ENCODE data around the gene WDFY3.
"Not testable (repeated sequence)": the region's sequence is repeated elsewhere in the genome, so short reads cannot be mapped to it uniquely, and the experiment has no call there.

WDFY3 gene

DNA sequence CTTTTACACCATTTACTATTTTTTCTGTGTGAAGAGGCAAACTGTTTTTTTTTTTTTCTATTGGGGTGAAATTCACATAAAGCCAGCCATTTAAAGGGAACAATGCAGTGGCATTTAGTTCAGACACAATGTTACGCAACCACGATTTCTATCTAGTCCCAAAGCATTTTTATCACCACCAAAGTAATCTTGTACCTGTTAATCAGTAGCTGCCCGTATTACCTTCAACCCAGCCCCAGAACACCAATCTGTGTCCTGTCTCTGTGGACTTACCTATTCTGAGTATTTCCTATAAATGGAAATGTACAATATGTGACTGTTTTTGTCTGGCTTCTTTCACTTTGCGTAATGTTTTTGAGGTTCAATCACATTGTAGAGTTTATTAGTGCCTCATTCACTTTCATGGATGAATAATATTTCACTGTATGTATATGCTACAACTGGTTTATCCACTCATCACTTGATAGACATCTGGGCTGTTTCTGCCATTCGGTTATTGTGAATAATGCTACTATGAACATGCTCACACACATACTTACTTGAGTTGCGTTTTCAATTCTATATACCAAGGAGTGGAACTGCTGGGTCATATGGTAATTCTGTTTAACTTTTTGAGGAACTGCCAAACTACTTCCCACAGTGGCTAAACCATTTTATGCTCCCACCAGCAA lies 267.4 kb downstream of the WDFY3 start:
- DNase-seq = no peak

DNA sequence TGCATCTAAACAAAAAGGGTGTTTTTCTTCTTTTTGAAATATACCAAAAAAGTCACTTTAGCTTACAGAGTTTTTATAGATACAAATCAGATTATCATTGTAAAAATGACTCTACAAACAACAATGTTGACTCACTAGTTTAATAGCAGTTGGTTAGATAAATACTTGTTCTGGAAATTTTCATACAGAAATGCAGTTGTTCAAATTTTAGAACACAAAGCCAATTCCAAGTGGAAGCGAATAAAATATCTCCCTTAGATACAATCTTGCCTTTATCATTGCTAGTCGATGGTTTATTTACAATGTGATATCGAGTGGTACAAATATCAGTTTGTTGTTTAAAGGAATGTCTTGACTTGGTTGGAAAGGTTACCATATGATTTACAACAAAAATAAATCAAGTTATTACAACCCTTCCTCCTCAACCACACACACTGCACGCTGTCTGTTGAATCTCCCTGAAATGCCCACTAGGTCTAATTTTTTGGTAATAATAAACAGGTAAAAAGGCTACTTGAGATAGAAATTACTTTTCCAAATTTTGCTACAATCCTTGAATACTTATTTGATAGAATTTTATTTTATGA lies 268.8 kb downstream of the WDFY3 start:
- DNase-seq = no peak

DNA sequence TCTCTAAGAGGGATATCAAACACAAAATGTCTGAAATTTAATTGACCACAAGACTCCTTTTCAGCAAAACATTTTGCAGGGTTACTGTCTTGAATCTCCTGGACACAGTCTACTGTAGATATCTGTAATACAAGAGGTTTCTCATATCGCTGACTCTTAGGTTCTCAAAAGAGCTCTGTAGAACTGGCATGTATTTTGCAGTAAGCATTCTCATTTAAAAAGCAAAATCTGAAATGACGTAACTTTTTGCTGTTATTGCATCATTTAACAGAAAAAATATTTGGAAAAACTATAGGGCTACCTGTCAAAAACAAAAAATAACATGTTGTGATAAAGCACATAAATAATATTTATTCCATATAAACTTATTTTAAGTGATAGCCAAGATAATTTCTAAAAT lies 269.3 kb downstream of the WDFY3 start:
- DNase-seq = no peak

DNA sequence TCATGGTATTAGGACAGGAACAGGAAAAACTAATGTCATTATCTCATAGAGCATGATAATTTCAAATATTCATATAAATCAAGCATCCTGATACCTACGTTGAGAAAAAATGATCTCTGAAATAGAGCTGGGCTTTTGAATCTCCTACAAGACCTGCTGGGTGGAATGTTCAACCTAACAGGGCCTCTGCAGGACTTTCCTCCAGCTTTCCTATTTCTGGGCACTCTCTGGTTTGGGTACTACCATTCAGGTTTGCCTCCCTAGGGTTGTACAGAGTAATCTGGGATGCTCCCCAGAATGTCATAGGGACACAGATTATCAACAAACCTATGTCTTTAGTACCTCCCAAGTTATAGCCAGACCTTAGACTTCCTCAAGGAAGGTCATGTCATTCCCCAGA lies 274.7 kb downstream of the WDFY3 start:
- DNase-seq = no peak

DNA sequence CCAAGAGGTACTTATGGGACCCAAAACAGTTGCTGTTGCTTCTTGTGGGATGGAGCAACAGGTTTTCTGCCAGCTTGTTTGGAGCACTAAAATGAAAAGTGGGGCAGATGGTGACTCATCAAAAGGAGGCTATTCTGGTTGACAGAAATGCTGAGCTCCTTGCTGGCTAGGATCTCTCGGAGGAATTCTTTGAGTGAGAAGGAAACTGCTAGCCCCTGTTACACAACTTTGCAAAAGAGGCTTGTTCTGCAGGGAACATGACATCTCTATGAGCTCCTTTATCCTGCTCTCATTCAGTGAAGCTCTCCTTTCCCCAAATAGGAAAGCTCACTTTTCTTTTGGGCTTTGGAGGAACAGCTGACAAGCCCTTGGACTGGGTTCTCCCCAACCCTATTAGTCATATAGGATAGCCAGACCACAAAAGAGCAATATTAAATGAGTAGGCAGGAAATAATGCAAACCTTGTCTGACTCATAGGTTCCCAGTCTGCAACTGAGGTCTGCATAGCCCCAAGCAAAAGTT lies 275.3 kb downstream of the WDFY3 start:
- no peak for DNase-seq

DNA sequence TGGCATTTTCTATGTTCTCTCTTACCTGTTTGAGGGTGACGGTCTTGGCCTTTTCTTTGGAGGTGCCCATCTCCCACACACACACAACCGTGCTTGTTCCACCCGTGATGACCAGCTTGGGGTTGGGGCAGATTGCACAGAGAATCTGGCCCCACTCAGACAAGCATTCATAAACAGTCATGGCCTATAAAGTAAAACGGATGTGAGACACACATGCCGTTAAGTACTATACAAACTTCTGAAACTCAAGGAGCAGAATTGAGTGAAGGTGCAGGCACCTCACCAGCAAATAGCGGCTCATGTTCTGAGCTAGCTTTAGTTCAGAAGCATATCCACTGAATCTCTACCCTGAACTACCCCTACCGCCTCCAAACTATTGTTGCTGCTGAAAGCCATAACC lies 276.0 kb downstream of the WDFY3 start:
- no peak for DNase-seq

DNA sequence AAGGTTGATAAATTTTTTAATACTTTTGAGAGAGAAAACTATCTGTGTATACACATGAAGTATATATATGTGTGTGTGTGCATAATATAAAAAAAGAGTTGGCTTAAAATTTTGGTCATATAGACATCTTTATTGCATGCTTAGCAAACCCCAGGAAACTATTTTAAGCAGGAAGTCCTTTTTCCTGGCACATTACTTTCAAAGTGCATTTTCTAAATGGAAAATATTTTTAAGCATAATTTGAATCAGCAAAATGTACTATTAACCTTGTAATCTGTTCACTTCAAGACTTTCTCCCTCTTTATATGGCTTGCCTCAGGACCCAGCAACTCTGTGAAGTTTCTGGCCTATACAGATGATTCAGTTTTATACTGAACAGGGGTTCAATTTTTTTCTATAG lies 277.3 kb downstream of the WDFY3 start:
- no peak for DNase-seq

DNA sequence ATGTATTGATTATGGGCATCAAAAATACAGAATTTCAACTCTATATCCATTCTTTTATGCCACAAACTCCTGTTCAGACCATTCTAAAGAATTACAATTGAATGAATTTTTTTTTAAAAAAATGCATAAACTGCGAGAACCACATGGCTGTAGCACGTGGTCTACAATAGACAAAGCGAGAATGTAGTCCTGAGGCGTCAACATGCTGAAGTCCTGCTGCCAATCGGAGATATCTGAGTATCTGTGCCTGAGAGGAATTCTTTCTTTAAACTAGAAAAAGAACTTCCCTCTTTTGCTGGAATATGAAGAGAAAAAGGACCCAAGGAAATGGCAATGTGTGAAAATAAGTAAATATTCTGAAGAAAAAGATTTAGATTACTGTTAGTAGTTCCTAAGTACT lies 277.9 kb downstream of the WDFY3 start:
- DNase-seq = no peak

DNA sequence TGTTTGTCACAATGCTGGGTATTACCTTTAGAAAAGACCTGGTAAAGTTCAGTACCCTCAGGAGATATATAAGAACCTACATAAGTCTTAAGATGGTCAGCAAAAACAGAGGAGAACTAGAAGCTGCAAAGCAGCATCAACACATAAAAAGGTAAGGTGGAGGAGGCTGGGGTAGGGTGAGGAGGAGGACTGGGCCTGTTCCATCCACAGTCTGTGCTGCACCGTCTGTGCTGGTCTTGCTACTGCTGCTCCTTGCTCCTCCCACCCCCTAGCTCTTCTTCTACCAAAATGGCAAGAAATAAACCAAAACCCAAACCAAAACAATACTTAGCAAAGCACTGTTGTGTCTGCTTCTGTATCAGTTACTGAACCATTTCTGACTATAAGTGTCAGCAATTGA lies 281.4 kb downstream of the WDFY3 start:
- DNase-seq = no peak

DNA sequence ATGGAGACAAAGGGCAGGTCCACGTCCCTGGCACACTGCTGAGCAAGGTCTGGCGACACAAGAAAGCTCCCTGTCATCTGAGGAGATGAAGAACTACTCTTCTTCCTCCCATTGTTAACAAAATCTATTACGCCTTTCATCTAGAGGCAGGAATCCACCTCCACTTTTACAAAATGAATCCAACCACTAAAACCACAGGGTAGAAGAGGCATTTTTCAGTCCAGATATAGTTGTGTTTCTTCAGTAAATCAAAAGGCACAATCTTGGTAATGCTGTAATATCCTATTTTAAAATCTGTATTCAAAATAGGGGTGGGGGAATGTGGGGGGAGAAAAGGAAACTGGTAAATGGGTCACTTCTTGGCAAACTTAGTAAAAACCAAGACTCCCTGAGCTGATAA lies 282.1 kb downstream of the WDFY3 start:
- no peak for DNase-seq

DNA sequence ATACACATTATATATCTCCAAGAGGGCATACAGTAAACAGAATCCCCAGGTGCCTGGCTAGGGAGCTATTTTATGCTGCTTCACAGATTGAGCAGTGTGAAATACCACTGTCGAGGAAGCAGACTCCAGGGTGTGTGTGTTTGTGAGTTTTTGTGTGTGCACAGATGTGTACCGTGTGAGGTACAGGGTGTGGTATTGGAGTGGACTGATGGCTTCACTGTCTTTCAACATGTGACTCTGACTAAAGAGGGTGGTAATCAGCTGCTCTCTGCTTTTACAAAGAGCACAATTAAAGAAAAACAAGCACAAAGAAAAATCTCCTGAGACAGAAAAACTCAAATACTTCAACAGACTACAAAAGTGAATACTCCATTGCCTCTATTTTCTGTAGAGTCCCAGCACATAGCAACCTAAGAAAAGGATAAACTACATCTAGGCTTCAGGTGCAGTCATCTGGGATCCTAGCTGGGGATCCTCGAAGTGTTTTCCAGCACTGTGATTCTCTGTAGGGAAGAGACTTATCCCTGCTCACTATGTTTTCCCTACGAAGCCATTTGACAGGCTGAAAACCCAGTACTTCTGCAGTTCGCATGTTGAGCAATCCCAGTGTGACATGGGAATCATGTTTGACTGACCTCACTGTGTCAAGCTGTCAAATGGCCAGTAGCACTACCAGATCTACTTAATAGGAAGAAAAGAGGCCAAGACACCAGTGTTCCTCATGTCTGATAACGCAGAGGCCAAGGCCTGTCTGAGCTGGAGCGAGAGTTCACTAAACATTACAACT lies 283.2 kb downstream of the WDFY3 start:
- DNase-seq = no peak

DNA sequence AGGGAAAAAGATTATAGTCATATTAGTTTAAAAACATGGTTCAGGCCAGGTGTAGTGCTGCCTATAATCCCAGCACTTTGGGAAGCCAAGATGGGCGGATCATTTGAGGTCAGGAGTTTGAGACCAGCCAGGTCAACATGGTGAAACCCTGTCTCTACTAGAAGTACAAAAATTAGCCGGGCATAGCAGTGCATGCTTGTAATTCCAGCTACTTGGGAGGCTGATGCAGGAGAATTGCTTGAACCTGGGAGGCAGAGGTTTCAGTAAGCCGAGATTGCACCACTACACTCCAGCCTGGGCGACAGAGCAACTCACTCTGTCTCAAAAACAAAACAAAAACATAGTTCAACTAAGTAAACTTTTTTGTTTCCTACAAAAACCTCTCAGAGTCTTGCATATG lies 283.8 kb downstream of the WDFY3 start:
- not testable (repeated sequence) for DNase-seq

DNA sequence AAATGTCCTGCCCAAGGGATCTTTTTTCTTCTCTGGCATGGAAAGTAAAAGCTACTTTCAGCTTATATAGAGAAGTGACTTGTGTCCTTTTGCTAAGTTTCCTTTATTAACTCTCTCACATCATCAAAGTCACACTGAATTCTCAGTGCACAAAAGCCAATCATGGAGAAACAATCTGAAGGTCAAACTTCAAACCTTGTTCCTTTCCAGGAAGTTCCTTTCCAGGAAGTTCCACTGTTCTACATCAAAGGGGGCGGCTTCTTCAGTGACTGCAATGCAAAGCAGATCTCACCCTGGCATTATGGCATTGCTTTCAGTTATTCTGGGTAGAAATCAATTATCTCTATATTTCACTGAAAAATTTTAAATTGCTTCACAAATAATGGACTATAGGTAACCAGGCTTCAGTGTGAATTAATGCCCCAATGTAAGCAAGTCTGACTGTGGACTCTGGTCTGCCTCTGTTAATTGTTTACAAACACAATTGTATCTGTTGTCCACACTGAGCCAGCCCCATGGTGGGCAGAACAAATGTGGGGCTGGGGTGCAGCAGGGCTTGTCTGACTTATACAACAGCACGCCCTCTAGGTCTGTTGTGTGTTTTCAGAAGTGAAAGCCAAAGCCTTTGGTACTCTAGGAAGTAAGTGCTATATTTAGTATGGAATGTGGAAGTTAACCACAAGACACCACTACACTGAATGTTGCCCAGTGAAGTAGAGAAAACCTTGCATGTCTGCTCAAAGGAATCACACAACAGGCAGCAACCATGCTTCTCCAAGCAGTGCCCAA lies 284.8 kb downstream of the WDFY3 start:
- DNase-seq = no peak

DNA sequence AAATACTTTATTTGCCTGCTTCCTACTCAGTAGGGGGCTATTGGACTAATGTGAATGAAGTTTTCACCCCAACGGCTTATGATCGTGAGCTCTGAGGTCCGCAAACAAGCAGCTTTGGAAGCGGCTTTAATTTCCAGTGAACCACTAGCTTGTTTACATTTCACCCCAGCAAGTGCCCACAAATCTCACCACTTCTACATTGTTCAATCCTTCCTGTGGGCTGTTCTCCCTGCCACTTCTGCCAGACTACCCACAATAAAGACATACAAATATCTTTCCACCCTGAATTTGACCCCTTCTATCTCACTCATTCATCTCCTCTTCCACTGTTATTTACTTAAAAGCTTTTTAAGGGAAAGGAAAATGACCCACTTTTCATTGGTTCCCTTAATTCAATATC lies 285.5 kb downstream of the WDFY3 start:
- DNase-seq = no peak

DNA sequence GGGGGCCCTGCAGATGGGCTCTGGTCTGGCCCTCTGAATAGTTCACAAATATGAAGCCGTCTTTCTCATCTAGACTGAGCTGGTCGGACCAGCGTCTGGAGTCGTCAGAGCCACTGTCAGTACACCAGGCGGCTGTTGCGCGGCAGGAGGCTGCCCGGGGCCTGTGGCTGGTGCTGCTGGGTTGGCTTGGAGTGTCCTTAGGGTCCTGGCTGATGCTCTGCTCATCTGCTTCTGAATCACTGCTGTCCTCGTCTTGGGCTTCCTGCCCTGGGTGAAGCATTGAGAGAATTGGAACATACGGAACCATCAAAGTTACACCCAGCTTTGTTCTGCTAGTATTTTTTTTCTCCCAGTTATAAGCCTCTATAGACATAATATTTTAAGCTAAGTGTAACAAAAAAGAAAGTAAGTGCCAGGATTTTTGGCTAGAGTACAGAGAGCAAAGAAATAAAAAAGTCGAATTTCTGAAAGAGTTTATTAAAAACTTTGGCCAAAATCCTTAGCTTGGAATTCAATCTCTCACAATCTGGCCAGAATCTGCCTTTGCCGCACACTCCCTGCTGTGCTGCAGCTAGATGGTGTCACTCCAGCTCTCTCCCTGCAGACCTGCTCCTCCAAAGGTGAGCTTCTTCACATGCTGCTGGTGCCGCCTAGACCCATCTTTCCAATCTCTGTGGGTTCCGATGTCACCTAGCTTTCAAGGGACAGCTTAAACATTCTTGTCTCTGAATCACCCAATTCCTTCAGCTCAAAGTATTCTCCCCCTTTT lies 287.3 kb downstream of the WDFY3 start:
- no peak for DNase-seq

DNA sequence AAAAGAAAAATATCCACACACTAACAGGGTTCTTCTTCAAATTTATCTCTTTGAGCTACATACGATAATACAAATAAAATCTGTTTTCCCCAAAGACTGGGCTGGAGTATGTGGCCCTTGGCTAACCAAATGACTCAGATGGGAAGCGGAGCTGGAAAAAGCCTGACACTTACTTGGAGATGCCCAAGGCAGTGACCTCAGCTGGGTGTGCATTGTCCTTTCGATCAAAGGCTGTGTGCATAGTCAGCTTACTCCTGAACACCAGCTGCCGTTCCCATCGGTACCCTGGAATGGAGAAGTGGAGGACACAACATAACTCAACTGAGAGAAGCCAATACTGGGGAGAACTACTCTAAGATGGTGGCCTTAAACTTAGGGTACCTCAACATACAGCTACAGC lies 288.5 kb downstream of the WDFY3 start:
- no peak for DNase-seq

DNA sequence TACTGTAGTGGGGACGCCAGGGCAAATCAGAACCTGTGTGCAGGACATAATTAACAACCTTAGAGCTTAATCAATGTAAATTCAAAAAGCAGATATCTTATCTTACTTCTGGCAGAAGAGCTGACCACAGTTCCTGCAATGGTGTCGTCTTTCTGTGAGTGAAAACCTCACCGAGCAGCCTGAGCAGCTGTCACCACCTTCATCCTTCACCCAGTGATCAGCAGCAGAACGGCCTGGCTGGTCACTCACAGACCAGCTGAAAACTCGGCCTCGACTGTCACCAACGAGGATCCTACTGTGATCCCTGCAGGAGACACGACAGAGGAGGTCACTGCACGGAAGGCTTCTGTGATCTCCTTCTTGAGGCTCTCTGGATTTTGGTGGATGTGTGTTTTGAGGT lies 289.4 kb downstream of the WDFY3 start:
- DNase-seq = no peak

DNA sequence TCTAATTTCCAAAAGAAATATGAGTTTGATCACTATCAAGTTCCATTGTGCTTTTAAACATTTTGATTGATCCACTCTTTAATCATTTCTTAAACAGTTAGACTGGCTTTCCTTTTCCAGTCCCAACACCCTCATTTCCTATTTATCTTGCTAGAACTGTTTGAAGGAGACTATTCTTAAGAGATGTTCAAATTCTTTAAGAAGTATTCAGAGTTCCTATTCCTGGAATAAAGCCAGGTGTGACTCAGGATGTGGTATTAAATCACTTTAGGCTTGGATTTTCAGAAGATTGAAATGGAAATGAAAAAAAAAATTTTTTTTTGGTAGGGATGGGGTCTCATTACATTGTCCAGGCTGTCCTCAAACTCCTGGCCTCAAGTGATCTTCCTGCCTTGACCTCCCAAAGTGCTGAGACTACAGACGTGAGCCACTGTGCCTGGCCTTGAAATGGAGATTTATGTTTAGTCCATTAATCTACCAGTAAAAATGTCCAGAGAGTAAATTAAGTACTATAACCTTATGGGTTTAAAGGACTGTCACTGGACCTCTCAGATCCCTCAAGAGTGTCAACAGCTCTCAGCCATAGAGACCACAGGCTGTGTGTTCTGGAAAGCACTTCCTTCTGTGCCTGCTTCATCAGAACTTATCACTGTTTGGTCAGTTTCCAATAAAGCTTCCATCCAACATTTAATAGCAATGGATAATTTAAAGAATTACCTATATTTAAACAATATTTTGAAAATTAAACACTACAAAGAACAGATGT lies 292.8 kb downstream of the WDFY3 start:
- DNase-seq = no peak

DNA sequence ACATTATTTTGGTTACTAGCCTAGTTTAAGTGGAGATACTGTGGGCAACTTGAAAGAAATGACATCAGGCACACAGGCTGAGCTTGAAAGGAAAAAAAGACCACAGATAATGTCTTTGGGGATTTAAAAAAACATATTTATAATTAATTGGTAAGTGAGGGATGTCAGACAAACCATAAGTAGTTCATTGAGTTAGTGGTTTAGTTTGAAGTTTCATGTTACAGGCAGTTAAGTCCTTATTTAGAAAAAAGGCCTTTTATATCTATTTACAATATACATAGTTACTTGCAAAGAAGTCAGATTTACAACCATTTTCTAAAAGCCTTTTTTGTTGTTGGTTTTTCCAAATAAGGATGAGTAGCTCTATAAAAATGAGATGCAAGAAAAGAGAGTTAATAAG lies 294.3 kb downstream of the WDFY3 start:
- DNase-seq = no peak

DNA sequence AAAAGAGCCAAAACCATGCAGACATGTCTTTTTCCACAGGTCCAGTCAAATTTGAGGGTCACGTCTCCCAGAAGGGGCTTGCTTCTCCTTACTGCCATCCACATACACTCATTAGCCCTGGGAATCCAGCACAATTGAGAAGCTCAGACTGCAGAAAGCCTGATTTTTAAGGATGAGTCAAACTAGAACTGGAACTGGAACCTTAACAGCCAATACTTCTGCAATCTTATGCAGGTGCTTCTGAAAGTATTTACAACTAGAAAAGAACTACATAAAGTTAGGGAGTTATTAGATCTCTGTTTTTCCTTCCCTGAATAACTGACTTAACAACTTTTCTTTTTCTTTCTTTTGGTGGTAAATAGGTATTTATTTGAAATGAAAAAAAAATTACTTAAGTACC lies 297.3 kb downstream of the WDFY3 start:
- DNase-seq = no peak

DNA sequence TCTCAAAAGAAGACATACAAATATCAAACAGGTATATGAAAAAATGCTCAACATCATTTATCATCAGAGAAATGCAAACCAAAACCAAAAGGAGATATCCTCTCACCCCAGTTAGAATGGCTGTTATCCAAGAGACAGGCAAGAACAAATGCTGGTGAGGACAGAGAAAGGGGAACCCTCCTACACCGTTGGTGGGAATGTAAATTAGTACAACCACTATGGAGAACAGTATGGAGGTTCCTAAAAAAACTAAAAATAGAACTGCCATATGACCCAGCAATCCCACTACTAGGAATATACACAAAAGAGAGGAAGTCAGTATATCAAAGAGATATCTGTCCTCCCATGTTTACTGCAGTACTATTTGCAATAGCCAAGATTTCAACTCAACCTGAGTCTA lies 300.1 kb downstream of the WDFY3 start:
- no peak for DNase-seq

DNA sequence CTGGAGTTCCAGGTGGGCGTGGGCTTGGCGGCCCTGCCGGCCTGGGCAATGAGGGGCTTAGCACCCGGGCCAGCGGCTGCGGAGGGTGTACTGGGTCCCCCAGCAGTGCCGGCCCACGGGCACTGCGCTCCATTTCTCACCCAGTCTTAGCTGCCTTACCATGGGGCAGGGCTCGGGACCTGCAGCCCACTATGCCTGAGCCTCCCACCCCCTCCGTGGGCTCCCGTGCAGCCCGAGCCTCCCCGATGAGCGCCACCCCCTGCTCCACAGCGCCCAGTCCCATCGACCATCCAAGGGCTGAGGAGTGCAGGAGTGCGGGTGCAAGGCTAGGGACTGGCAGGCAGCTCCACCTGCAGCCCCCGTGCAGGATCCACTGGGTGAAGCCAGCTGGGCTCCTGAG lies 301.7 kb downstream of the WDFY3 start:
- DNase-seq = not testable (repeated sequence)
